Erythroblast (primary cell): ENCODE results near the gene CA11.
A peak's percentile ranks its signal among the peaks of the same experiment; 100 is the strongest.

Experiments
- GATA1 ChIP-seq: IDR thresholded peaks from 2 replicates; pipeline ENCODE4 v1.6.1; 2011; ENCODE audit warnings: low read depth, mild to moderate bottlenecking, control low read depth, low read length, moderate library complexity
- POLR2A ChIP-seq: IDR thresholded peaks from 2 replicates; pipeline ENCODE4 v1.6.1; 2011; ENCODE audit warnings: mild to moderate bottlenecking, low read length

DNA sequence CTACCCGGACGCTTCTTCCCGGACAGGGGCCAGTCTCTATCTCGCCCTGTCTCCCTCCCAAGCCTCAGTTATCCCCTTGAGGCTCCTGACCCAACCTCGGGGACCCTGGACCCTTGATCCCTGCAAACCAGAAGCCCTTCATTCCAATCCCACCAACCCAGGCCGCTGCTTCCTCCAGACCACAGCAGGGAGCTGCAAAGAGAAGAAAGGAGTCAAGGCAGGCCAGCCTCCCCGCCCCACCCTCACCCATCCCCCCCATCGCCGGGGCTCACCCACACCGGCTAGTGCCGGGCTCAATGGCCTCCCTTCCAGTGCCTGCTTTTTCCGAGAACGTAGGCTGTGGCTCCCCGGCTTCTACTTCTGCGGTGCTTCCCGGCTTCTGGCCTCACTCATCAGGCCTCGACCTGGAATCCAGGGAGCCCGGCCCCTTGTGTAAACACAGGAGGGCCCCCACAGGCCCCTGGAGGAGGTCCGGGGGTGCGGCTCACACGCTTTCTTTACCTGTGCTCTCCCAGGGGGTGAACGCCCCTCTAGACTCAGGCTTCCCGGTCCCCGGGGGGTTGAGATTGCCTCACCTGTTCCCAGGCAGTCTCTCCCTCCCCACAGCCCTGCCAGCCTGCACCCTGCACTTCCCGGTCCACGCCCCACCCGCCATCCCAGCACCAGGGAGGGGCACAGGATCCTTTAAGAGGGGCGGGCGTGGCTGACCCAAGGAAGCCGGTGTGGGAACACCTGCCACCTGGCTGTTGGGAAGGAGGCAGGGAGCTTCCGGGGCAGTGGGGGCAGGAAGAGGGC, 31.4 kb downstream of the CA11 start, which contains the start of gene FAM83E:
- peak; percentile 34 for TF ChIP-seq POLR2A
- no peak for TF ChIP-seq GATA1
